AG04449 (cell line): Measurements from ENCODE around the gene EEPD1.

ENCODE experiments used
- CTCF ChIA-PET: fragments of 350-600 bp; formaldehyde crosslinking; extraction: SDS; loops from one replicate; lab custom pipeline; 2021; ENCODE audit warnings: antibody characterized with exemption; lab: Yijun Ruan, JAX
- POLR2A ChIA-PET: fragments of 400-600, 350-600 bp; formaldehyde crosslinking; extraction: SDS; loops from one replicate; lab custom pipeline; 2020; ENCODE audit warnings: antibody characterized with exemption, inconsistent platforms; lab: Yijun Ruan, JAX
- DNase-seq: peaks from one replicate; pipeline ENCODE4 v3.0.0-alpha.2; 2010; ENCODE audit warnings: low read depth, low spot score
- H3K4me3 ChIP-seq: 2 replicates; pipeline ENCODE4 v1.5.1; 2011; ENCODE audit warnings: low read depth, mild to moderate bottlenecking, control low read depth, low read length
- CTCF ChIP-seq: IDR thresholded peaks from one replicate; pipeline ENCODE4 v1.5.1; 2011; ENCODE audit warnings: mild to moderate bottlenecking, moderate library complexity, low read length, control low read depth, inconsistent platforms; ENCODE audit not compliant: insufficient read depth; ENCODE audit errors: missing control alignments

EEPD1 gene

DNA sequence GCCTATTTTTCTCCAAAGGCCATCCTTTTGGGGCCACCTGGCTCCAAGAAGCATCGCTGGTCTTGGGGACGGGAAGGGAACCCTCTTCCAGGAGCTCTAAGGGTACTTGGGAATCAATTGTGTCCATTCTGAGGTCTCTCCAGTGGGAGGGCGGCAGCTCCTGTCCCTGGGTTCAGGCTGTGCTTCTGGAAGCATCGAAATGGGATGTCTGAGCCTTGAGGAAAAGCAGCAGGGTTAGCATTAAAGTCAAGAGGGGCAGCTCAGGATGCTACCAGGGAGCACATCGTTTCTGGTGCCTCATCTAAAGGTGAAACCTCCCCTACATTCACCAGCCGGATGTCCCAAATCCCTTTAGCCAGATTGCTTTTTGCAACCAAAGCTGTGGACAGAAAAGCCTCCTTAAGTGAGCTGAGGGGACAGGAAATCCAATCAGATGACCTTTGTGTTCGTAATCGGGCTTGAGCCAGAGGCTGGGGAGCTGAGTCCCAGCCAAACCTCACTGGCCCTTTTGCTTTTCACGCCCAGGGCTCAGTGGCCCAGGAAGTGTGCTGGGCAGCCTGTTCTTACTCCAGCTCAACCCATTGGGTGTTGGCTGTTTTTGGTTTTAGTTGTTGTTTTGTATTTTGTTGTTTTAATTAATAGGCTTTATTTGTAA lies 147.8 kb downstream of the EEPD1 start:
- ChIA-PET CTCF (interaction anchor here (0.8 to 7.6 kb wide), 6 partner anchors 10 to 316 kb away, joined by 3 to 97 read pairs (median 22); no protein-coding TSS in a partner anchor), POLR2A (no interaction called here)
- DNase-seq: no peak
- H3K4me3 ChIP-seq: no peak overlapping the region
- no peak for TF ChIP-seq CTCF

- ChIA-PET CTCF (interaction anchor here (1.1 to 7.6 kb wide), 5 partner anchors 11 to 323 kb away, joined by 3 to 97 read pairs (median 39); no protein-coding TSS in a partner anchor), POLR2A (no interaction called here)
- DNase-seq: no peak
- H3K4me3 ChIP-seq: no peak overlapping the region
- no peak for TF ChIP-seq CTCF
Observed at GRCh38 chr7:36301914-36302771, 149.1 kb downstream of the EEPD1 start.

GRCh38 chr7:36303202-36304098 lies 150.4 kb downstream of the EEPD1 start:
- ChIA-PET POLR2A (interaction anchor here (0.5 to 0.6 kb wide), 2 partner anchors 330 to 1315 kb away, joined by 3 read pairs; no protein-coding TSS in a partner anchor), CTCF (interaction anchor here (0.6 to 7.6 kb wide), 5 partner anchors 10 to 318 kb away, joined by 3 to 97 read pairs (median 39); no protein-coding TSS in a partner anchor)
- no peak for TF ChIP-seq CTCF
- DNase-seq: peak; percentile 75
- no peak overlapping the region for H3K4me3 ChIP-seq

GRCh38 chr7:36304099-36304425 lies 151.0 kb downstream of the EEPD1 start:
- no peak for TF ChIP-seq CTCF
- no peak overlapping the region for H3K4me3 ChIP-seq
- ChIA-PET POLR2A (interaction anchor here (0.5 to 0.6 kb wide), 2 partner anchors 331 to 1316 kb away, joined by 3 read pairs; no protein-coding TSS in a partner anchor), CTCF (interaction anchor here (0.6 to 7.6 kb wide), 3 partner anchors 10 to 319 kb away, joined by 3 to 97 read pairs (median 39); no protein-coding TSS in a partner anchor)
- no peak for DNase-seq

- ChIA-PET POLR2A (no interaction called here), CTCF (interaction anchor here (1.6 to 7.6 kb wide), 3 partner anchors 13 to 321 kb away, joined by 3 to 97 read pairs (median 9); no protein-coding TSS in a partner anchor)
- TF ChIP-seq CTCF: no peak
- no peak for DNase-seq
- no peak overlapping the region for H3K4me3 ChIP-seq
Observed at GRCh38 chr7:36305226-36305625, 152.2 kb downstream of the EEPD1 start.
